CD4-positive, alpha-beta T cell (primary cell): ENCODE results near the gene MAP3K14. TPM values are rescaled to one million over a fixed set of nuclear protein-coding genes. Genes with fewer than 3 reads are reported as not detected.

Experiments
- ATAC-seq: fragments of 200-7000 bp; cut with Tn5 transposase; one replicate; pipeline ENCODE4 v1.10.0; 2022; ENCODE audit warnings: mild to moderate bottlenecking; ENCODE audit not compliant: poor library complexity
- CTCF ChIA-PET: fragments of 350-600 bp; sonication (Branson Sonifier 250); formaldehyde crosslinking; loops from one replicate; lab custom pipeline; 2021; ENCODE audit warnings: antibody characterized with exemption, inconsistent platforms; lab: Charles Lee
- POLR2A ChIA-PET: fragments of 350-600 bp; sonication (Branson Sonifier 250); formaldehyde crosslinking; loops from one replicate; lab custom pipeline; 2021; ENCODE audit warnings: antibody characterized with exemption, inconsistent platforms; lab: Charles Lee
- DNase-seq, 14 experiments: peaks; one replicate each; pipeline ENCODE4 v3.0.0-alpha.2; 2013 to 2020; ENCODE audit warnings: mixed read lengths in 2 of 14
- H3K27ac ChIP-seq, 2 donors: one replicate each; pipeline versions ENCODE4 v1.5.1 to v1.7.0; 2013; ENCODE audit warnings: low read length in 2 of 2, low read depth in 1 of 2, mild to moderate bottlenecking in 1 of 2
- H3K27me3 ChIP-seq, 2 experiments: 1 replicate in 1 of 2; 2 replicates in 1 of 2; pipeline versions ENCODE4 v1.6.1 to v1.7.0; 2013; ENCODE audit warnings: low read length in 2 of 2, control low read depth in 1 of 2, mild to moderate bottlenecking in 1 of 2, moderate library complexity in 1 of 2; ENCODE audit not compliant: insufficient read depth in 2 of 2, control insufficient read depth in 1 of 2
- H3K36me3 ChIP-seq: one replicate; pipeline ENCODE4 v1.6.1; 2013; ENCODE audit warnings: low read length, control low read depth; ENCODE audit not compliant: insufficient read depth
- H3K4me1 ChIP-seq: one replicate; pipeline ENCODE4 v1.6.1; 2013; ENCODE audit warnings: low read length, control low read depth; ENCODE audit not compliant: insufficient read depth
- H3K4me3 ChIP-seq: one replicate; pipeline ENCODE4 v1.5.1; 2013; ENCODE audit warnings: mild to moderate bottlenecking, low read length, moderate library complexity
- H3K9me3 ChIP-seq, 2 experiments: 1 replicate in 1 of 2; 2 replicates in 1 of 2; pipeline versions ENCODE4 v1.6.1 to v1.7.0; 2013; ENCODE audit warnings: low read length in 2 of 2, mild to moderate bottlenecking in 2 of 2, control low read depth in 1 of 2, moderate library complexity in 1 of 2; ENCODE audit not compliant: control insufficient read depth in 1 of 2, insufficient read depth in 1 of 2
- H3K27ac Mint-ChIP-seq: one replicate; pipeline ENCODE4 v1.8.0; 2020; ENCODE audit warnings: mixed read lengths
- H3K27me3 Mint-ChIP-seq: one replicate; pipeline ENCODE4 v1.8.0; 2021; ENCODE audit warnings: mixed read lengths
- H3K36me3 Mint-ChIP-seq: one replicate; pipeline ENCODE4 v1.8.0; 2021; ENCODE audit warnings: low read depth, mixed read lengths
- H3K4me1 Mint-ChIP-seq: one replicate; pipeline ENCODE4 v1.8.0; 2021; ENCODE audit warnings: low read depth, mixed read lengths
- H3K4me3 Mint-ChIP-seq: one replicate; pipeline ENCODE4 v1.8.0; 2020; ENCODE audit warnings: mild to moderate bottlenecking, mixed read lengths
- H3K9me3 Mint-ChIP-seq: one replicate; pipeline ENCODE4 v1.8.0; 2020; ENCODE audit warnings: mixed read lengths
- CTCF ChIP-seq: fragments of 200-600 bp; IDR thresholded peaks from one replicate; pipeline ENCODE4 v1.8.0; 2022; ENCODE audit warnings: antibody characterized with exemption, mild to moderate bottlenecking
- intact Hi-C, 2 experiments: fragments of 100-400 bp; cut with DNase I in 1 of 2; cut with micrococcal nuclease in 1 of 2; formaldehyde crosslinking; loops; one replicate each; pipeline versions ENCODE4 v1.15.1 to v1.9.0; 2023 to 2025; cut with DNase I, micrococcal nuclease
- total RNA-seq, 174 experiments: library from RNA in 2 of 174; stranded (reverse) in 2 of 174; gene quantifications; one replicate each; pipeline ENCODE4 v1.2.3 and lab custom pipeline; 2021 to 2026

The MAP3K14 gene
- total RNA-seq, 2 experiments from 2014 or later, result 41.4 to 46.5 TPM

GRCh38 chr17:45222289-45222995, 94.4 kb downstream of the MAP3K14 start:
- peak in 11 of 14 experiments; percentile 26 to 82 (median 66) for DNase-seq
- CTCF ChIA-PET, result interaction anchor here (0.6 to 6.0 kb wide), 6 partner anchors 8 to 95 kb away, joined by 3 to 77 read pairs (median 6); partner anchors contain the start of gene MAP3K14
- no peaks in the 10 kb centered on the region for H3K27me3 ChIP-seq
- POLR2A ChIA-PET, result interaction anchor here (0.6 to 16.4 kb wide), 11 partner anchors 9 to 171 kb away, joined by 3 to 346 read pairs (median 5); partner anchors contain the start of genes HEXIM1, HEXIM2 and MAP3K14
- H3K36me3 ChIP-seq, result peaks cover 18% of the 10 kb centered on the region
- Mint-ChIP-seq H3K27me3 (no peaks in the 10 kb centered on the region), H3K27ac (peak overlapping the region; percentile 100), H3K4me1 (peaks cover 59% of the 10 kb centered on the region), H3K9me3 (no peaks in the 10 kb centered on the region), H3K36me3 (peaks cover 72% of the 10 kb centered on the region), H3K4me3 (peak overlapping the region; percentile 95)
- no peaks in the 10 kb centered on the region for H3K9me3 ChIP-seq
- no peak for TF ChIP-seq CTCF
- peak; percentile 3 for ATAC-seq
- intact Hi-C loops, result loop anchor here (2.0 to 5.0 kb wide), 2 partner anchors 94 to 365 kb away; partner anchors contain the start of gene MAP3K14 (in 1 of the 2)
- H3K4me3 ChIP-seq, result peak overlapping the region; percentile 99
- H3K27ac ChIP-seq, result peak overlapping the region; percentile 98 to 99
- peaks cover 71% of the 10 kb centered on the region for H3K4me1 ChIP-seq

GRCh38 chr17:45222014-45222288, 94.9 kb downstream of the MAP3K14 start:
- intact Hi-C loops, result loop anchor here (2.0 to 5.0 kb wide), 2 partner anchors 95 to 365 kb away; partner anchors contain the start of gene MAP3K14 (in 1 of the 2)
- H3K36me3 ChIP-seq, result peaks cover 18% of the 10 kb centered on the region
- Mint-ChIP-seq H3K27ac (peak overlapping the region; percentile 100), H3K36me3 (peaks cover 71% of the 10 kb centered on the region), H3K27me3 (no peaks in the 10 kb centered on the region), H3K4me1 (peaks cover 54% of the 10 kb centered on the region), H3K4me3 (no peak overlapping the region), H3K9me3 (no peaks in the 10 kb centered on the region)
- ATAC-seq (no peak), DNase-seq (no peak)
- no peaks in the 10 kb centered on the region for H3K9me3 ChIP-seq
- H3K4me3 ChIP-seq, result peak overlapping the region; percentile 99
- H3K27ac ChIP-seq, result peak overlapping the region in 1 of 2 donors; percentile 99
- no peaks in the 10 kb centered on the region for H3K27me3 ChIP-seq
- CTCF ChIA-PET, result interaction anchor here (0.6 to 6.0 kb wide), 3 partner anchors 8 to 25 kb away, joined by 3 to 112 read pairs (median 77); no protein-coding TSS in a partner anchor
- no peak for TF ChIP-seq CTCF
- POLR2A ChIA-PET, result interaction anchor here (0.6 to 16.4 kb wide), 11 partner anchors 9 to 171 kb away, joined by 3 to 346 read pairs (median 5); partner anchors contain the start of genes HEXIM1, HEXIM2 and MAP3K14
- H3K4me1 ChIP-seq, result peaks cover 66% of the 10 kb centered on the region

GRCh38 chr17:45221081-45222013, 95.5 kb downstream of the MAP3K14 start, which contains the start of gene FMNL1:
FMNL1 (plus strand) TSS chr17:45221885; CDS start chr17:45222125, 240 bp downstream.
- H3K36me3 ChIP-seq, result peaks cover 18% of the 10 kb centered on the region
- CTCF ChIA-PET, result interaction anchor here (0.6 to 6.0 kb wide), 7 partner anchors 9 to 86 kb away, joined by 3 to 112 read pairs (median 20); partner anchors contain the start of genes ACBD4 and HEXIM1
- peaks cover 73% of the 10 kb centered on the region for H3K36me3 Mint-ChIP-seq
- peak within 1 kb of the TSS; percentile 98 to 99 for H3K27ac ChIP-seq
- H3K4me1 Mint-ChIP-seq, result peaks cover 54% of the 10 kb centered on the region
- intact Hi-C loops, result loop anchor here (1.0 to 5.0 kb wide), 3 partner anchors 8 to 366 kb away; partner anchors contain the start of gene MAP3K14 (in 1 of the 2)
- H3K4me1 ChIP-seq, result peaks cover 60% of the 10 kb centered on the region
- H3K27ac Mint-ChIP-seq, result peak within 1 kb of the TSS; percentile 100
- H3K4me3 Mint-ChIP-seq, result peak within 1 kb of the TSS; percentile 95
- ATAC-seq, result no peak
- POLR2A ChIA-PET, result interaction anchor here (0.9 to 16.4 kb wide), 14 partner anchors 10 to 172 kb away, joined by 3 to 346 read pairs (median 5); partner anchors contain the start of genes ACBD4, HEXIM1 and HEXIM2
- no peak for TF ChIP-seq CTCF
- peak within 1 kb of the TSS; percentile 99 for H3K4me3 ChIP-seq
- H3K9me3 Mint-ChIP-seq, result no peaks in the 10 kb centered on the region
- H3K9me3 ChIP-seq, result no peaks in the 10 kb centered on the region
- no peaks in the 10 kb centered on the region for H3K27me3 ChIP-seq
- DNase-seq, result peak in 12 of 14 experiments; percentile 47 to 83 (median 71)
- H3K27me3 Mint-ChIP-seq, result no peaks in the 10 kb centered on the region
